GM21423 (cell line): Measurements from ENCODE around the gene ILDR1.
A peak's percentile ranks its signal among the peaks of the same experiment; 100 is the strongest.
"Not testable (repeated sequence)": the region's sequence is repeated elsewhere in the genome, so short reads cannot be mapped to it uniquely, and the experiment has no call there.

Experiments used
- ATAC-seq: cut with Tn5 transposase; IDR thresholded peaks from one replicate; pipeline ENCODE4 v1.9.1; 2021; ENCODE audit warnings: mild to moderate bottlenecking, moderate library complexity; ENCODE audit not compliant: unreplicated experiment

Gene ILDR1

DNA sequence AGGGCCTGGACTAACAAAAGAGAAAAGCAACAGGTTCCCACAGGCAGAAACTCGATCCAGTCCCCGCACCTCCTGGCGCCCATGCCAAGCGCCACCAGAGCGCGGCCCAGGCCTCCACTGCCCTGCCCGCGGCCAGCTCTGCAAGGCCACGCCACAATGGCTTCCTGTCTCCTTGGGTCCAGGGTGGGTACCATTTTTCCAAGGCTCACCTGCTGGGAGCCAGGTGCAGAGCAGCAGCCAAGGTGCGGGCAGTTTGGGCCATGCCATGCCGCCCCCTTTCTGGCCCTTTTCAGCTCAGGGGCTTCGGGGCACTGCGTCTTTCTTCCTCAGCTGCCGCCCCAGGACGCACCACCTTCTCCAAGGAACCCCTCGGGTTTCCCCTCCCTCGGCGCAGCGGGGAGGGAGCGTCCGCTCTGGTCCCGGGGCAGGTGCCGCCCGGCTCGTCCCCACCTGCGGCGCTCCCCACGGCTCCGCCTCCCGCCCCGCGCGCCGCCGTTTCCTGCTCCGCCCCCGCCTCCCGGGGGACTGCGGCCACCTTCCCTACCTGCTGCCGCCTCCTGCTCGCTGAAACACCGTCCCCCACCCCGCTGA lies at the start of gene ILDR1:
ILDR1 (minus strand) TSS at position 437 of the 591 bp plus-strand sequence; CDS start at position 267, 170 bp downstream.
- peak; percentile 32 for ATAC-seq

- peak; percentile 35 for ATAC-seq
Measured at GRCh38 chr3:122067588-122068240, 45.7 kb upstream of the ILDR1 start.

- ATAC-seq: peak; percentile 51
Measured at GRCh38 chr3:122067214-122067550, 45.1 kb upstream of the ILDR1 start.

- ATAC-seq: peak; percentile 13
Measured at GRCh38 chr3:122066331-122067213, 44.5 kb upstream of the ILDR1 start.

DNA sequence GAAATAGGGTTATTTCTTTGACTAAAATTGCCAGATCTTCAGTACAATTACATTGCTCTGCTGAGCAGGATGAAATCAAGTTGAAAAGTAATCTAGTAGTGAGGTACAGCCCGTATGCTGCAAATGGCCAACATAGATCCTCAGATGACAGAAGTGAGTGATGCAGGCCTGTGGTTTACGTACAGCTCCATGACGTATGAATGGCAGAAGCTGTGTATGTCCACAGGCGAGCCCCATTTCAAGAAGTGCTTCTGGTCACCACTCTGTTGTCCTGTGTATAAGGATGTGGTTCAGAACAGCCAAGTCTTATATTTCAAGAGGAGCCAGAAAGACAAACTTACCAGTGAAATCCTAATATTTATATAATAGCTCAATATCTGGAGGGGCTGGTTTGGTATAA lies 42.3 kb upstream of the ILDR1 start:
- no peak for ATAC-seq

GRCh38 chr3:122063908-122064307 lies 41.9 kb upstream of the ILDR1 start:
- no peak for ATAC-seq

DNA sequence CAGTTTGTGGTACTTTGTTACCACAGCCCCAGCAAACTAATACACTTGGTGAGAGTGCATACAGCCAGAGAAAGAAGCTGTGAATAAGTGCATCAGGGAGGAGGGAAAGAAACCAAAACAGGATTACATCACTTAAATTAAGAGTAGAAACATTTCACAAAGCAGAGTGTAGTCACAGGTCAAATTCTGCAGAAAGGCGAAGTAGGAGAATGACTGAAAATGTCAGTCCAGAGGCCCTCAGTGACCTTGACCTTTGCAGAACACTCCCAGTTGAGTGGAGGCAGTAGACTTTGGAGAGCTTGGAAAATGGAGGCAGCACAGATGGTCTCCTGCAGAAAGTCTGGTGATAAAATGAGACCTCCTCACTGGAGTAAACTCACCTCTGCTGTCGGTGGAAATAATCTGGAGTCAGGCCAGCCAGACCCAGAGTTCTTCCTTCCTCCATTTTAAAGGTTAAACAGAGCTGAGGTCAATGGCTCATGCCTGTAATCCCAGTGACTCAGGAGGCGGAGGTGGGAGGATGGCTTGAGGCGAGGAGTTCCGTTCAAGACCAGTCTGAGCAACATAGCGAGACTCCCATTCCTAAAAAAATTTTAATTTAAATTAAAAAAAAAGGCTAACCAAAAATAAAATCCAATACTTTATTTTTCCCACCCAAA lies 38.1 kb upstream of the ILDR1 start:
- no peak for ATAC-seq

DNA sequence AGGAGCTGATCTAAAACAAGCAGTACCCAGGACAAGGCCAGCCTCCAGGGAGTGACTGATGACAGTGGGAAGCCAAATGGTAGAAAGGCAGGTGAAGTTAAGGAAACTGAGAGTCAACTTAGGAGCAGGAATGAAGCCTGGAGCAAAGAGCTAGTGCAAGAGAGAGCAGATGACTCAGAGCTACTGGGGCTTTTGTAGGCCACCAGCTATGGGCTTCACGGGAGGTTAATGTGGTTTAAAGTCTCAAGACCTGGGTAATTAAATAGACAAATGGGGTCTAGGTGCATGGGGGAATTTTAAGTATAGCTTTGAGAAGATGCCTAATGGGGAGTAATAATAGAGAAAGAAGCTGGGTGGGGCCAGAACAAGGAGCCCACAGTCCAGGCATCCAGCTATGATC lies 36.2 kb upstream of the ILDR1 start:
- ATAC-seq: peak; percentile 40

- no peak for ATAC-seq
Measured at GRCh38 chr3:122057671-122058070, 35.6 kb upstream of the ILDR1 start.

- ATAC-seq: peak; percentile 86
Measured at GRCh38 chr3:122055215-122055614, 33.2 kb upstream of the ILDR1 start, which contains the start of gene CD86. Gene CD86 (plus strand): TSS chr3:122055362. CDS start chr3:122055490, 128 bp downstream.

- peak; percentile 61 for ATAC-seq
Measured at GRCh38 chr3:122052968-122053367, 30.9 kb upstream of the ILDR1 start.

DNA sequence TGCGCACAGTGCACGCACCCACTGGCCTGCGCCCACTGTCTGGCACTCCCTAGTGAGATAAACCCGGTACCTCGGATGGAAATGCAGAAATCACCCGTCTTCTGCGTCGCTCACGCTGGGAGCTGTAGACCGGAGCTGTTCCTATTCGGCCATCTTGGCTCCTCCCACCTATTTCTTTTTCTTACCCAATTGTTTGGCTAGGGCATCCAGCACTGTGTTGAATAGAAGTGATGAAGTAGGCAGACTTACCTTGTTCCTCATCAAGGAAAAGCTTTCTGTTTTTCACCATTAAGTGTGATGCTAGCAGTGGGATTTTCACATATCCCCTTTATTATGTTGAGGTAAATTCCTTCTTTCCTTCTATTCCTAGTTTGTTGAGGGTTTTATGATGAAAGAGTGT lies 25.7 kb upstream of the ILDR1 start:
- ATAC-seq: not testable (repeated sequence)

DNA sequence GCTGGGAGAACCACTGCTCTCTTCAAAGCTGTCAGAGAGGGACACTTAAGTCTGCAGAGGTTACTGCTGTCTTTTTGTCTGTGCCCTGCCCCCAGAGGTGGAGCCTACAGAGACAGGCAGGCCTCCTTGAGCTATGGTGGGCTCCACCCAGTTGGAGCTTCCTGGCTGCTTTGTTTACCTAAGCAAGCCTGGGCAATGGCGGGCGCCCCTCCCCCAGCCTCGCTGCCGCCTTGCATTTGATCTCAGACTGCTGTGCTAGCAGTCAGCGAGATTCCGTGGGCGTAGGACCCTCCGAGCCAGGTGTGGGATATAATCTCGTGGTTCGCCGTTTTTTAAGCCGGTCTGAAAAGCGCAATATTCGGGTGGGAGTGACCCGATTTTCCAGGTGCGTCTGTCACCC lies 25.2 kb upstream of the ILDR1 start:
- ATAC-seq: not testable (repeated sequence)

- no peak for ATAC-seq
Measured at GRCh38 chr3:122033023-122033422, 11.0 kb upstream of the ILDR1 start.

GRCh38 chr3:122032531-122032930 lies 10.5 kb upstream of the ILDR1 start:
- ATAC-seq: no peak

GRCh38 chr3:122031123-122031468 lies 9.0 kb upstream of the ILDR1 start:
- peak; percentile 43 for ATAC-seq

GRCh38 chr3:122030381-122031122 lies 8.5 kb upstream of the ILDR1 start:
- ATAC-seq: peak; percentile 60

GRCh38 chr3:122025296-122025695 lies 3.2 kb upstream of the ILDR1 start:
- peak; percentile 84 for ATAC-seq

DNA sequence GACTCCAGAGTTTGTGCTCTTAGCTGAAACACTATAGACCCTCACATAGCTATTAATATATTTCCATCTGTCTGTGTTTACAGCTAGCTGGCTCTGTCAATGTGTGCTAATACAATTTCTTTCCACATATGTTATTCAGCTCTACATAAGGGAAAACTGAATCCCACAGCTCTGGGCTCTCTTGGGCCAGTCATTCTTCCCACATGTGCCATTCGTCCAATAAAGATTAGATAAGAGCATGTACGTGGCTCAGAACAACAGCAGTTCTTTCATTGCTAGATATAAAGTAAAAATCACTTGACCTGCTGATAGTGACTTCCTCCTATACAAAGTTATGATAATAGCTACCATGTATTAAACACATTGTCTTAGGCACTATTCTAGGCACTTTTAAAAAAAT lies 2.8 kb upstream of the ILDR1 start:
- ATAC-seq: no peak

DNA sequence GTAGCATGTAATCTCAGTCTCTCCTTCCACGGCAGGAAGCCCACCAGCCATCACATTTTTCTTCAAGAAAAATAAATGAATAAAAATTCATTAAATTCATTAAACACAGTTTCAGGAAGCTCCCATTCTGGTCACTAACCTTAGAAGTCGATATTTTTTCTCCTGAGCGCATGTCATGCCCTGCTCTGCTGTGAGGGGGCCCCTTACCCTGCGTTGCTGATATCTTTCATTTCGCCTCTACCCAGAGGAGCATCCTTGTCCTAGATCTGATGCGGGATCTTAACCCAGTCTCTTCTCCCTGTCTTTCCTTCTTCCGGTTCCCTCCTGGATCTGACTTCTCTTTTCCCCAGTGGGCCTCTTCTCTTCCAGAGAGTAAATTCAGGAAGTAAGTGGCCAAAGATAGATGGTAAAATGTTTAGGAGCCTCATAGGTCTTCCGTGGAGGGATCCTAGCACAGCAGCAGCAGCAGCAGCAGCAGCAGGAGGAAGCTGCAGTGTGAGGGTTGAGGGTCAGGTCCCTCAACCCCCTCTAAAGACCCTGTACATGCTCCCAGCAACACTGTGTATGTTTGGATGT lies 1.4 kb upstream of the ILDR1 start:
- ATAC-seq: no peak
